Endothelial cell of umbilical vein (primary cell): ENCODE measurements around the gene ZNF311. TPM values are rescaled to one million over a fixed set of nuclear protein-coding genes. Genes with fewer than 3 reads are reported as not detected.

ENCODE experiments used
- BruUV-seq: library from RNA; stranded (reverse); fragments of 400-500 nt; replicated peaks from 2 replicates; lab custom pipeline; 2021; lab: Mats Ljungman, UMichigan
- CTCF ChIA-PET: fragments of 300-600, 350-600 bp; sonication (Branson Sonifier 250); formaldehyde crosslinking; loops from one replicate; lab custom pipeline; 2021; ENCODE audit warnings: antibody characterized with exemption, inconsistent platforms; lab: Charles Lee
- POLR2A ChIA-PET: fragments of 300-600, 350-600 bp; sonication (Branson Sonifier 250); formaldehyde crosslinking; loops from one replicate; lab custom pipeline; 2021; ENCODE audit warnings: antibody characterized with exemption, inconsistent platforms; lab: Charles Lee
- DNase-seq: peaks from one replicate; pipeline ENCODE4 v3.0.0-alpha.2; 2011; ENCODE audit warnings: low read depth, low spot score
- FAIRE-seq: peaks from 2 replicates; lab custom pipeline; 2011; peaks lifted over from hg19 to GRCh38; lab: Jason Lieb, UNC
- H2AFZ ChIP-seq: 2 replicates; pipeline ENCODE4 v1.6.0; 2012; ENCODE audit warnings: low read depth, low read length, control low read depth, inconsistent platforms
- H3K27ac ChIP-seq: 2 replicates; pipeline ENCODE4 v1.5.1; 2011; ENCODE audit warnings: low read depth, mild to moderate bottlenecking, control low read depth, low read length, moderate library complexity; ENCODE audit not compliant: insufficient read depth
- H3K27me3 ChIP-seq, 2 experiments: 2 replicates each; pipeline versions ENCODE4 v1.6.0 to v1.6.1; 2011; ENCODE audit warnings: low read length in 2 of 2, mixed read lengths in 1 of 2; ENCODE audit not compliant: control insufficient read depth in 2 of 2, insufficient read depth in 2 of 2
- H3K36me3 ChIP-seq, 2 experiments: 2 replicates in 1 of 2; 3 replicates in 1 of 2; pipeline ENCODE4 v1.5.1; 2011; ENCODE audit warnings: low read length in 2 of 2, mild to moderate bottlenecking in 1 of 2, moderate library complexity in 1 of 2; ENCODE audit not compliant: control insufficient read depth in 2 of 2, insufficient read depth in 2 of 2; ENCODE audit errors: extremely low read depth in 1 of 2
- H3K4me1 ChIP-seq: 3 replicates; pipeline ENCODE4 v1.5.1; 2011; ENCODE audit warnings: mild to moderate bottlenecking, low read length; ENCODE audit not compliant: control insufficient read depth, insufficient read depth; ENCODE audit errors: extremely low read depth
- H3K4me2 ChIP-seq: 2 replicates; pipeline ENCODE4 v1.6.1; 2011; ENCODE audit warnings: low read length, control low read depth, mixed read lengths; ENCODE audit not compliant: insufficient read depth
- H3K4me3 ChIP-seq, 3 experiments: fragments of 200-600 bp in 1 of 3; sonication (generic), shearing (Covaris generic) in 1 of 3; replicated peaks in 1 of 3; 2 replicates each; pipeline ENCODE4 v1.5.1; 2011 to 2016; ENCODE audit warnings: control low read depth in 3 of 3, low read length in 3 of 3, mild to moderate bottlenecking in 2 of 3, inconsistent platforms in 1 of 3, low read depth in 1 of 3, moderate library complexity in 1 of 3; ENCODE audit not compliant: insufficient read depth in 1 of 3
- H3K79me2 ChIP-seq: 2 replicates; pipeline ENCODE4 v1.6.0; 2012; ENCODE audit warnings: low read length, inconsistent platforms; ENCODE audit not compliant: control insufficient read depth, insufficient read depth
- H3K9ac ChIP-seq: replicated peaks from 2 replicates; pipeline ENCODE3; 2011; ENCODE audit warnings: low read length, control low read depth; ENCODE audit not compliant: insufficient read depth; ENCODE audit errors: extremely low read depth
- H3K9me1 ChIP-seq: replicated peaks from 3 replicates; pipeline ENCODE4 v1.6.0; 2011; ENCODE audit warnings: mild to moderate bottlenecking, low read length; ENCODE audit not compliant: control insufficient read depth, insufficient read depth; ENCODE audit errors: extremely low read depth
- H3K9me3 ChIP-seq: replicated peaks from 2 replicates; pipeline ENCODE4 v1.5.1; 2012; ENCODE audit warnings: low read length, inconsistent platforms; ENCODE audit not compliant: control insufficient read depth, insufficient read depth
- H4K20me1 ChIP-seq: replicated peaks from 2 replicates; pipeline ENCODE3; 2011; ENCODE audit warnings: mild to moderate bottlenecking, low read length; ENCODE audit not compliant: control insufficient read depth, insufficient read depth; ENCODE audit errors: extremely low read depth
- CTCF ChIP-seq, 2 donors: IDR thresholded peaks; 1 replicate in 1 of 2; 2 replicates in 1 of 2; pipeline ENCODE4 v1.5.1; 2011; ENCODE audit warnings: low read length in 2 of 2, mild to moderate bottlenecking in 2 of 2, moderate library complexity in 2 of 2, control low read depth in 1 of 2, inconsistent platforms in 1 of 2, low read depth in 1 of 2; ENCODE audit not compliant: insufficient read depth in 1 of 2; ENCODE audit errors: extremely low read depth in 1 of 2
- EZH2 ChIP-seq: IDR thresholded peaks from 2 replicates; pipeline ENCODE4 v1.6.1; 2012; ENCODE audit warnings: borderline replicate concordance, low read depth, mild to moderate bottlenecking, moderate library complexity, low read length, inconsistent platforms; ENCODE audit not compliant: severe bottlenecking
- FOS ChIP-seq: IDR thresholded peaks from 2 replicates; pipeline ENCODE4 v1.6.1; 2011; ENCODE audit warnings: mild to moderate bottlenecking, low read length, moderate library complexity, borderline replicate concordance; ENCODE audit not compliant: insufficient read depth
- GATA2 ChIP-seq: IDR thresholded peaks from 2 replicates; pipeline ENCODE4 v1.7.0; 2011; ENCODE audit warnings: low read depth, mild to moderate bottlenecking, moderate library complexity, mixed read lengths, low read length; ENCODE audit not compliant: insufficient read length, insufficient read depth
- JUN ChIP-seq: IDR thresholded peaks from 2 replicates; pipeline ENCODE4 v1.6.1; 2011; ENCODE audit warnings: borderline replicate concordance, low read depth; ENCODE audit not compliant: insufficient read length, insufficient read depth
- MAX ChIP-seq: IDR thresholded peaks from 2 replicates; pipeline ENCODE4 v1.6.1; 2011; ENCODE audit not compliant: insufficient read depth, insufficient read length
- POLR2AphosphoS5 ChIP-seq: IDR thresholded peaks from 2 replicates; pipeline ENCODE4 v1.6.1; 2012; ENCODE audit warnings: low read depth, mild to moderate bottlenecking, control low read depth, low read length, moderate library complexity; ENCODE audit not compliant: insufficient read depth
- dilution Hi-C: fragments of 300-500 bp; cut with MboI; formaldehyde crosslinking; loops from one replicate; pipeline ENCODE4 v1.15.0; 2019; ENCODE audit warnings: low sequenced_read_pairs; ENCODE audit not compliant: extremely low pct_ligation_motif_present
- intact Hi-C: fragments of 100-400 bp; cut with micrococcal nuclease; formaldehyde crosslinking; loops from one replicate; pipeline ENCODE4 v1.10.0; 2022
- polyA plus RNA-seq, 4 experiments: library from polyadenylated mRNA; depleted of rRNA in 3 of 4; stranded (reverse) in 3 of 4; unstranded in 1 of 4; fragments of >200 nt; gene quantifications; 2 replicates each; pipeline versions ENCODE4 v1.2.1 to v1.2.3, GENCODE V29; 2011 to 2012; ENCODE audit warnings: missing spikeins in 1 of 4
- total RNA-seq: library from RNA; stranded (reverse); gene quantifications from 2 replicates; pipeline ENCODE4 v1.2.3, GENCODE V29; 2021

Gene ZNF311
- total and polyA plus RNA-seq, 2 donors (not counting 3 experiments of a cell fraction or from before 2014, with no cell fraction given) = 0.26 to 0.35 TPM

GRCh38 chr6:28977341-28978132 is 27.6 kb downstream of the ZNF311 start:
- dilution Hi-C loops (no loop called here), intact Hi-C loops (no loop called here)
- TF ChIP-seq POLR2AphosphoS5 = no peak
- TF ChIP-seq GATA2 = no peak
- TF ChIP-seq EZH2 = no peak
- no peak for TF ChIP-seq MAX
- TF ChIP-seq CTCF (IDR thresholded peaks at IDR 0.05; ENCODE audit: extremely low read depth in 1 of 2, insufficient read depth in 1 of 2, low read depth in 1 of 2, low read length in 2 of 2) = no peak
- TF ChIP-seq JUN = peak; percentile 39
- TF ChIP-seq FOS = peak; percentile 51
- H3K9me1 ChIP-seq = no peaks in the 10 kb centered on the region
- ChIA-PET POLR2A (no interaction called here), CTCF (interaction anchor here (0.9 to 1.2 kb wide), 2 partner anchors 39 to 140 kb away, joined by 3 to 5 read pairs; no protein-coding TSS in a partner anchor)
- peak overlapping the region; percentile 16 to 44 (median 40) for H3K4me3 ChIP-seq
- DNase-seq (peak; percentile 37), FAIRE-seq (no peak)
- peak overlapping the region; percentile 63 for H2AFZ ChIP-seq
- H3K9me3 ChIP-seq = no peaks in the 10 kb centered on the region
- BruUV-seq = no TSS peak
- H3K4me2 ChIP-seq = peak overlapping the region; percentile 61
- no peaks in the 10 kb centered on the region for H3K79me2 ChIP-seq
- H3K27ac ChIP-seq = peak overlapping the region; percentile 22
- H4K20me1 ChIP-seq = no peaks in the 10 kb centered on the region
- H3K36me3 ChIP-seq = no peaks in the 10 kb centered on the region
- H3K4me1 ChIP-seq = peaks cover 21% of the 10 kb centered on the region
- H3K9ac ChIP-seq = peak overlapping the region; percentile 21
- H3K27me3 ChIP-seq = no peaks in the 10 kb centered on the region
